Activated CD8-positive, alpha-beta memory T cell treated with anti-CD3 and anti-CD28 coated beads for 36 hours (primary cell): Measurements from ENCODE around the gene TRAPPC2L. TPM values are rescaled to one million over a fixed set of nuclear protein-coding genes. Genes with fewer than 3 reads are reported as not detected.

Source experiments
- CTCF ChIA-PET: fragments of 350-600 bp; sonication (Branson Sonifier 250); formaldehyde crosslinking; loops from one replicate; lab custom pipeline; 2021; ENCODE audit warnings: antibody characterized with exemption; lab: Charles Lee
- POLR2A ChIA-PET: fragments of 350-600 bp; sonication (Branson Sonifier 250); formaldehyde crosslinking; loops from one replicate; lab custom pipeline; 2021; ENCODE audit warnings: antibody characterized with exemption; lab: Charles Lee
- total RNA-seq, 2 experiments: library from RNA; stranded (reverse); gene quantifications; one replicate each; pipeline ENCODE4 v1.2.3, GENCODE V29; 2021

The TRAPPC2L gene
- total RNA-seq, 2 experiments from 2014 or later = 97.2 to 103 TPM

- CTCF ChIA-PET = no interaction called here
- POLR2A ChIA-PET = no interaction called here
These were observed 38.4 kb downstream of the TRAPPC2L start for GRCh38 chr16:88895335-88895734.

DNA sequence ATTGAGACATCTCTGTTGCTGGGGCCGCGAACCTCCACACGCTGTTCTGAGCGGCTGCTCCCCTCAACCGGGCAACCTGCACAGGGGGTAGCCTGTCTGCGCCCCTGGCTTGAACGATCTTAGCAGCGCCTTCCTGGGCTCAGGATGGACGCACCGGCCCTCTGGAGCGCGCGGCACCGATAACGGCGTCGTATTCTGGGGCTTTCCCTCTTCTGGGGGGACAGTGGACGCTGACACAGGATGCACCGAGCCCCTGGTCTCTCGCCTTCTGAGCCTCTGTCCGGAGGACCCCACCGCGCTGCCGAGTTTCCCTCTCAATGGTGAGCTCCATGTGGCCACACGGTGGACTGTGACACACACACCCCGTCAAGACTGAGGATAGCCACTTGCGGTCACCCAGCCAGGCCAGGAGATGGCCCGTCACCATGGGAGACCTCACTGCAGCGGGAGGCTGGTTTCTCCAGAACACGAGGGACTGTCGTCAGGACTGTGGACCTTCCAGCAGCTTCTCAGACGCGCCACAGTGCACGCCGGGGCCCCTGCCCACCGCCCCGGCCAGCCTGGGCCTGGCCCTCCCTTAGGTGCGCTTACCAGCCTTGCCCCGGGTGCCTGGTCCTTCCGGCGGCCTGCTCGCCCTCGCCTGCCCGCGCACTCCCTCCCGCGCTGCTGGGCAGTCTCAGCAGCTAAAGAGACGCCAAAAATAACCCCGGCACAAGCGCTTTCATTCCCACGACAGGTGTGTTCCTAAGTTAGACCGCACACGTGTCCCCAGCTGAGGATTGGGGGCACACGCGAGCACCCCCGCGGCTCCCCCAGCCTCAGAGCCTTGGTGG lies 39.5 kb downstream of the TRAPPC2L start:
- ChIA-PET CTCF (no interaction called here), POLR2A (no interaction called here)

- ChIA-PET CTCF (no interaction called here), POLR2A (no interaction called here)
These were observed 40.9 kb downstream of the TRAPPC2L start for GRCh38 chr16:88897696-88898425.

DNA sequence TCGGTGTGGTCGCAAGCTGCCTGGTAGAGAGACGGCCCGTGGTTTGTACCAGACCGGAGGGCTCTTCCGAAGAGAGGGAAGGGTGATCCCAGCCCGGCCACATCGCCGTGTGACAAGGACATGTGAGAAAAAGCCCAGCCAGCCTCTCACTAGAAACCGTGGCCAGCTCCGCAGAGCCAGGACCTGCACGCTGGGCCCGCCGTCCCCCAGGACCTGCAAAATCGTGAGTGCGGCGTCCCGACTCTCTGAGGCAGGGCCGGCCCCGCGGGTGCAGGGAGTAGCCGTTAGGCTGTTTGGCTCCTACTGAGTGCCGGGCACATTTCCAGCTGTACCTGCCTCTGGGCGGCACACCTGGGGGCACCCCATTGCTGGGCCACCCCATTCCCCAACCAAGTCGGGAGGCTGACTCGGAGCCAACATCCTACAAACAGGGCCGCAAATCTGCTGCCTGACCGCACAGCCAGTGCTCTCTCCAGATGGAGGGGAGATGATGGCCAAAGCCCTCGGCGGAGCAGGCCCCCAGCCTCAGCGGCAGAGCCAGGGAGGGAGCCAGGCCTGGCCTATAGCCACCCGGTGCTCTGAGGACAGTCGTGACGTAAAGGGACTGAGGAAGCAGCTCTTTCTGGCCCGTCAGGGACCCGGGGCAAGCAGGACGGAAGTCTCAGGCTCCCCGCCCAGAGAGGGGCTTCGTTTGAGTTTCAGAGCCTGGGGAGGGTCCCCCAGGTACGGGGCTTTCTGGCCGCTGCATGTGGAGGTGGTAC lies 43.2 kb downstream of the TRAPPC2L start:
- ChIA-PET POLR2A (no interaction called here), CTCF (no interaction called here)

DNA sequence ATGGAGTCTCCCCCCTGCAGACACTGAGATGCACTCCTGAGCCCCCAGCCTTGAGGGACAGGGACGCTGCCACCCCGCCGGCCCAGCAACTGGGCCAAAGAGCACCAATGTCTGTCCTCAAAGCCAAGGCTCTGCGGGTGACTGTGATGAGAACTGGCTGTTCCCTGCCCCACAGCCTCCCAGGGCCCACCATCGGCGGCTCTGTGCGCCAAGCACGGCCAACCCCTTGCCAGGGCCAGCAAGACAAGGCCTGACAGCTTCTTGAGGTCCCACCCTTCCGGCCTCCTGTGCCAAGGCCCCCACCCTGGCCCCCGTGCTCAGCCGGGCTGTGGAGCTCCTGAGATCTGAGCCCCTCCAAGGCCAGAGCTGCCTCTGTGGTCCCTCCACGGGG lies 43.7 kb downstream of the TRAPPC2L start:
- ChIA-PET POLR2A (no interaction called here), CTCF (no interaction called here)

DNA sequence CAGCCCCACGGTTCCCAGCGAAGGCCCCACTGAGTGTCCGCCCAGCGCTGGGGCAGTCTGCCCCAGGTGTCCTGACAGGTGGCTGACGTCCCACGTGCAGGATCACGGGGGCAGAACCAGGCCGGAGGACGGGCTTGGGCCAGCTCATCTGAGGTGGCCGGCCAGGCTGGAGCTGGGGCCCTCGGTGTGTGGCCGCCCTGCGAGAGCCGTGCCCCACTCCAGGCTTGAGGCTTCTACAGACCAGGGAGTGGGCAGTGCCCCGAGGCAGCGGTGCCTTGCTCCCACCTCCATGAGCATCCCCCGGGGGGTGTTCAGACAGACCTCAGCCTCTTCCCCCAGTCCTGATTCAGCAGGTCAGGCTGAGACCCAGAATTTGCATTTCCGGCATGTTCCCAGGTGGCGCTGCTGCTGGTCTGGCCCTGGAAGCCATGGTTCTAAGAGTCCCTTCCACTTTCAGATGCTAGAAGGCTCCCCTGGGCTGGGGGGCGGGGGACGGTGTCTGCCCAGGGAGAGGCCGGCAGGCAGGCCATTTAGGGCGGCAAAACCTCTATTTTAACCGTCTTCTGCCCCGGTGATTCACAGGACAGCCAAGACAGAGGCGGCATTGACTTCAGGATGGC lies 44.9 kb downstream of the TRAPPC2L start:
- ChIA-PET POLR2A (no interaction called here), CTCF (interaction anchor here (0.6 kb wide), 1 partner anchor 19 kb away, joined by 3 read pairs; no protein-coding TSS in a partner anchor)

- CTCF ChIA-PET = no interaction called here
These were observed 45.8 kb downstream of the TRAPPC2L start for GRCh38 chr16:88902744-88903143.

GRCh38 chr16:88903267-88903666 lies 46.3 kb downstream of the TRAPPC2L start:
- CTCF ChIA-PET = no interaction called here
- POLR2A ChIA-PET = no interaction called here

More at GRCh38 chr16:88902744-88903143, 45.8 kb downstream of the TRAPPC2L start:
- POLR2A ChIA-PET = no interaction called here

GRCh38 chr16:88904676-88905365 lies 47.9 kb downstream of the TRAPPC2L start:
- ChIA-PET CTCF (no interaction called here), POLR2A (no interaction called here)

GRCh38 chr16:88905563-88905962 lies 48.6 kb downstream of the TRAPPC2L start:
- CTCF ChIA-PET = no interaction called here
- POLR2A ChIA-PET = no interaction called here

DNA sequence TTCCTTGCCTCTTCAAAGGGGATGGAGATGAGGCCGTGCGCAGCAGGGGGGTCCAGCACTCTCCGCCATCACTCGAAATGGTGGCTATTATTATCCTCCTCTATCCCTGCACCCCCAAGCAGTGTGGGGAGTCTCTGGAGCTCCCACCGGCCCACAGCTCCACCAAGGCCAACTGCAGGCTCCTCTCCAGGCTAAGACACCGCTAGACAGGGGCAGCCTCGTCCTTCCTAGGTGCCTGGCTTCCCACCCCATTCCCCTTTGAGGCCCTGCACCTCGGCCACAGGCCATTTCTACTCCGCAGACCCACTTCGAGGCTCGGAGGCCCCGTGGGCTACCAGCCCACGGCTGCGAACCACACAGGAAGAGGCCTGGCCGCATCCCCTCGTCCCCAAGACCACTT lies 49.1 kb downstream of the TRAPPC2L start:
- POLR2A ChIA-PET = no interaction called here
- CTCF ChIA-PET = no interaction called here

GRCh38 chr16:88906535-88907105 lies 49.7 kb downstream of the TRAPPC2L start:
- POLR2A ChIA-PET = no interaction called here
- CTCF ChIA-PET = no interaction called here

- CTCF ChIA-PET = no interaction called here
- POLR2A ChIA-PET = no interaction called here
These were observed 50.8 kb downstream of the TRAPPC2L start for GRCh38 chr16:88907768-88908167.

DNA sequence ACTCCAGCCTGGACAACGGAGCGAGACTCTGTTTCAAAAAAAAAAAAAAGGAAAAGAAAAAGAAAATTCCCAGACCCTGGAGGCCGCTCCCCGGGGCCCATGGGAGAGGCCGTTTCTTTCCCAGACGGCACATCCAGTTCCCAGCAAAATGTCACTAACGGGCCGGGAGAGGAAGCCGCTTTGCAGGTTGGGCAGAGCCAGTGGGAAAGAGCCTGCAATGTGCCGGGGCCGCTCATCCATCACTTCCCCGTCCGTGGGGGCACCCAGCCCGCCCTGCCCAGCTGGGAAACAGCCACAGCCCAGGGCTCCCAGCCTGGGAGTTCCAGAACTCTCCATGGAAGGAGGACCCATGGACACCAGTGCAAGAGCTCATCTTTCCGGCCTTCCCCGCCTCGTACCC lies 51.4 kb downstream of the TRAPPC2L start:
- ChIA-PET POLR2A (no interaction called here), CTCF (no interaction called here)

DNA sequence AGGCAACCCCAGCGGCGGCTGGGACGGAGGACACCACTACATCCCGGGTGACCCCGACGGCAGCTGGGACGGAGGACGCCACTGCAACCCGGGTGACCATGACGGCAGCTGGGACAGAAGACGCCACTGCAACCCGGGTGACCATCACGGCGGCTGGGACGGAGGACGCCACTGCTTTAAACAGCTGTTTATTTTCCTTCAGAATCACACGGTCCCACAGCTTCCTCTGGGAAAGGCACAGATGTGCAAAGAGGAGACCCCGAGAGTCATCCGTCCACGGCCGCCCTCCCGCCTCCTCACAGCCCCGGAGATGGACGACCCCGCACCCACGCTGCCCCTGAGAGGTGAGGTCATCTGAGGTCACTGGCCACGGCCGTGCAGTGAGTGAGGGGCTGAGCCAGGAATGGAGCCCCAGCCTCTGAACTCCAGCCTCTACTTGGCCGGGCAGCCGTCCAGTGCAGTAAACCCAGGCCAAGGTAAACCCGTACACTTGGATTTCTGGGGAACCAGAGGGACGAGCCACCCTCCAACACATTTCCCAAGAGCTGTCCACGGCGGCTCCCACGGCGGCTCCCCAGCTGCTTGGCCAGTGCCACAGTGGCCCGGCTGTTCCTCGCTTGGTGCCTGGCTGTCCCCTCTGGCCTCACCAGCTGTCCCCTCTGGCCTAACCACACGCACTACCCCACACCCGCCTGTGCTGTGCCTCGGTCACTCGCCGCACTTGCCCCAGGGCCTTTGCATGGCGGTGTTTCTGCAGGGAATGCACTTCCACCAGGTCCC lies 52.7 kb downstream of the TRAPPC2L start:
- ChIA-PET CTCF (no interaction called here), POLR2A (no interaction called here)

- ChIA-PET CTCF (no interaction called here), POLR2A (no interaction called here)
These were observed 53.6 kb downstream of the TRAPPC2L start for GRCh38 chr16:88910284-88911135.
